Cardiac fibroblast (primary cell): ENCODE measurements around the gene CUEDC1.

ENCODE experiments used
- DNase-seq, 2 donors: peaks; one replicate each; pipeline versions ENCODE4 v3.0.0 to v3.0.0-alpha.2; 2010; ENCODE audit warnings: low read depth in 2 of 2
- H3K4me3 ChIP-seq, 2 donors: replicated peaks in 1 of 2; 1 replicate in 1 of 2; 2 replicates in 1 of 2; pipeline ENCODE4 v1.5.1; 2011; ENCODE audit warnings: low read depth in 2 of 2, low read length in 2 of 2, mild to moderate bottlenecking in 2 of 2, moderate library complexity in 1 of 2
- TF ChIP-seq, protein P1 (sequence below): IDR thresholded peaks from one replicate; pipeline ENCODE4 v1.5.1; 2011; ENCODE audit warnings: low read depth, mild to moderate bottlenecking, low read length, inconsistent platforms

CUEDC1 gene

DNA sequence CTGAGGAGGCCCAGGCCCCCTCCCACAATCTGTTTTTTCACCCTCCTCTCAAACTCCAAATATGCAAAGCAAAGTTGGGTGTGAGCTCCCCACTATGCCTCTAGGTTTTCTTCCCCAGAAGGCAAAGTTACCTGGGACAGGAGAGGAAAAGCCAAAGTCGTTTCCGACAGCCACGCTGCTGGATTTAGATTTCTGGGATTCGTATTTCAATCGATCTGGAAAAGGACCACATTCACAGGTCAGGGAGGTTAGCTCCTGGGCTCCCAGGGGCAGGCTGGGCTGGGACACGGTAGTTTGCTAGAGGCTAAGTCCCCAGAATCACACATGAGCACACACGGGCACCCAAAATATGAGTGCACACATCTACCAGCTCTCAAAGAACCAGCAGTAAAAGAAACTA is 84.1 kb downstream of the CUEDC1 start:
- no peak overlapping the region for H3K4me3 ChIP-seq
- TF ChIP-seq, protein P1, sequence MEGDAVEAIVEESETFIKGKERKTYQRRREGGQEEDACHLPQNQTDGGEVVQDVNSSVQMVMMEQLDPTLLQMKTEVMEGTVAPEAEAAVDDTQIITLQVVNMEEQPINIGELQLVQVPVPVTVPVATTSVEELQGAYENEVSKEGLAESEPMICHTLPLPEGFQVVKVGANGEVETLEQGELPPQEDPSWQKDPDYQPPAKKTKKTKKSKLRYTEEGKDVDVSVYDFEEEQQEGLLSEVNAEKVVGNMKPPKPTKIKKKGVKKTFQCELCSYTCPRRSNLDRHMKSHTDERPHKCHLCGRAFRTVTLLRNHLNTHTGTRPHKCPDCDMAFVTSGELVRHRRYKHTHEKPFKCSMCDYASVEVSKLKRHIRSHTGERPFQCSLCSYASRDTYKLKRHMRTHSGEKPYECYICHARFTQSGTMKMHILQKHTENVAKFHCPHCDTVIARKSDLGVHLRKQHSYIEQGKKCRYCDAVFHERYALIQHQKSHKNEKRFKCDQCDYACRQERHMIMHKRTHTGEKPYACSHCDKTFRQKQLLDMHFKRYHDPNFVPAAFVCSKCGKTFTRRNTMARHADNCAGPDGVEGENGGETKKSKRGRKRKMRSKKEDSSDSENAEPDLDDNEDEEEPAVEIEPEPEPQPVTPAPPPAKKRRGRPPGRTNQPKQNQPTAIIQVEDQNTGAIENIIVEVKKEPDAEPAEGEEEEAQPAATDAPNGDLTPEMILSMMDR: no peak
- no peak for DNase-seq

DNA sequence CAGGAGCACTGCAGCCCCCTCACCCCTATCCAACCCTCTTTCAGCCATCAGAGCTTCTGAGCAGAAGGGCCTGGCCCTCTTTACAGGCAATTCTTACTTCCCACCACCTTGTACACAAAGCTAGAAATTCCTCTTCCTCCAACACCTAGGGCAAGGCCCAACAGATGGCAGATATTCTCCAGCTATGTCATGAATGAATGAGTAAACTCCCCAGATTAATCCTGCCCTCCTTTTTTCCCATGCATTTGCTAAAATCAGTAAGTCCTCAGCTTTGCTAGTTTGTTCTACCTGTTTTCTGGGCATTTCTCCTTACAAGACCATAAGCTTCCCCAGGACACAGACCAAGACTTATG is 85.0 kb downstream of the CUEDC1 start:
- TF ChIP-seq, protein P1: no peak
- no peak overlapping the region for H3K4me3 ChIP-seq
- peak in 1 of 2 donors; percentile 38 for DNase-seq

DNA sequence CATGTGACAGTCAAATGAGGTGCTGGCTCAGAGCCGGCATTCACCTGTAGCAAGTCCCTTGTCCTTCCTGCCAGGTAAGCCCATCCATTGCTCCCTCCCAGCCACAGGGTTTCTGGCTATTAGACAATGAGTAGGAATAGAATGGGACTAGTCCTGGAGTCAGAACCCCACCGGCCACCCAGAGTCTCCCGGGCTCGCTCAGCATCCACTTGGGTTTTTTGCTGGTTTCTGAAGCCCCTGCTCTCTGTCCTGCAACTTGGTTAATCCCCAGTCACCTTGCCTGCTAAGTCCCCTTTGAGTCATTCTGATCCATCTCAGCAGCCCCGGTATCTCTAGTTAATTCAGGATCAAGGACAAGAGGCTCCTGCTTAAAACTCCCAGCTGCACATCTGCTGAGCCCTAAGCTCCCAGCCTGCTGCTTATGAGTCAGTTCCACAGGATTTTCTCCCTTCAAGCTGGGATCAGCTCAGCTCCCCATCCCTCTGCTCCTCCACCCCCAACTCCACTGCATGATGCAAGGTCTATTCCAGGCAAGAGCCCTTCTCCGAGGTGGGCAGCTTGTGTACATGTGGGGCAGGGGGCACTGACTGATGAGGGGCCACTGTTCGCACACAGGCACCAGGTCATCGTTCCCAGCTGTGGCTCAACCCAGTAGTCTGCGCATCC is 85.5 kb downstream of the CUEDC1 start:
- TF ChIP-seq, protein P1: no peak
- no peak overlapping the region for H3K4me3 ChIP-seq
- DNase-seq: peak; percentile 67 to 78

DNA sequence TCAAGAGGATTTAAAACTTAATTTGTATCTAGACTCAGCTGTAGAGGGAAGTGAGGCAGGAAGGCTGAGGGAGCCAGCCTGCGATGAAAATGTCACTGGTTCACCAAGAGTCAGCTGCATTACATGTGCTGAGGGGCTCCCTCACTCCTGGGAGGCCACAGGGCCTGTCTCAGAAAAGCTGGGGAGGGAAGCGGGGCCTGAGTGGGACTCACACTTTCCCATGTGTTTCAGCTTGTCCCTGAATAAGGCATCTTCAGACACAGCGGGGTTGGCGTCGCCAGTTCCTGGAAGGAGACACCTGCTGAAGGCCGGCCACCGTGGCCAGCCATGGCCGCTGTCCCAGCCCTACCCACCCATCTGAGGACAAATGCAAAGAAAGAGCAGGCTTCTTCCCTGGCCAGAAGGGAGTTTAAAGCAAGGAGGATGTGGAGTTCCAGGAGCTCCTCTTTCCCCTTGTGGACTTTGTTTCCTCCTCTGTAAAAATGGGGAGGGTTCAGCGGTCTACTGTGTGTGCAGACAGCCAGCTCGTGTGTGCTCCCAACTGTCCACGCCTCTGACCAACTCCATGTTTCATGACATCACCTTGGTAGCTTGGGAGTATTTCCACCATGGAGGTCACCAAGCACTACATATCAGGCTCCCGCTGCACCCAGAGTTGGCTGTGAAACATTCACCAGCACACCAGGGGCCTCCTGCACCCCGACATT is 86.1 kb downstream of the CUEDC1 start:
- DNase-seq: no peak
- TF ChIP-seq, protein P1: no peak
- no peak overlapping the region for H3K4me3 ChIP-seq

DNA sequence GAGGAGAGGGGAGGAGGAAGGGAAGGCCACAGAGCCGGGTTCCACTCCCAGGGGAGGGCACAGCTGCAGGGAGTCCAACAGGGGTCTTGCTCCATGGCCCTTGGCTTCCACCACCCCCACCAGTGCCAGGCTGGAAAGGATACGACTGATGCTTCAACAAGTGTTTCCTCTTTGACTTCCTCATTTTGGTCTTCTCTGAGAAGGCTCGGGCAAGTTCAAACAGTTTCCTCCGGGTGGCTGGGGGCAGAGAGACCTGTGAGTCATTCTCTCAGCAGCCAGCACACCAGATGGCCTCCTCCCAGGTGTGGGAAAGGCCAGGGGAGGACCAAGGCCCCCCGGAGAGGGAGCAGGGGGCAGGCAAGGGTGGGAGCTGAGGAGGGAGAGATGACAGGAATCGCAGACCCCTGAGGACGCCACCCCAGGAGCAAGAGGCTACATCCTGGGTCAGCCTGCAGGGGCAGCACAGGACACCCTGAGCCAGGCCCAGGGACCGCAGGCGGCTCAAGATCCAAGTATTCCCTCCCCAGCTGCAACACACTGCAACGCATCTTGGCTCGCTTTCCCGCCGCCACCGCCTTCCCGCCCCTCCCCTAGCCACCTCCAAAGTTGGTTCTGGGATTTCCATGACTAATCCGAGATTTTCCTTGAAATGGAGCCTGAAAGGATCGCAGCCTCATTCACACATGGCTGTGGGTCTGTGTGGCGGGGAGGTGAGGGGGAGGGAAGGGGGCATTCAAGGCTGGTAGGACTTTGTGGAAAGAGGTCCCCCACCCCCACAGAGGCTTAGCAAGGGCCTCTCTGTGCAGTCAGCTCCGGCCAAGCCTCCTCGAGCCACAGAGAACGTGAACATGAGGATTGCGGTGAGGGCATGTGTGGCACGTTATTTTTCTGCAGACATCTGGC is 87.0 kb downstream of the CUEDC1 start:
- H3K4me3 ChIP-seq: no peak overlapping the region
- TF ChIP-seq, protein P1: peak; percentile 54
- peak; percentile 86 to 87 for DNase-seq

DNA sequence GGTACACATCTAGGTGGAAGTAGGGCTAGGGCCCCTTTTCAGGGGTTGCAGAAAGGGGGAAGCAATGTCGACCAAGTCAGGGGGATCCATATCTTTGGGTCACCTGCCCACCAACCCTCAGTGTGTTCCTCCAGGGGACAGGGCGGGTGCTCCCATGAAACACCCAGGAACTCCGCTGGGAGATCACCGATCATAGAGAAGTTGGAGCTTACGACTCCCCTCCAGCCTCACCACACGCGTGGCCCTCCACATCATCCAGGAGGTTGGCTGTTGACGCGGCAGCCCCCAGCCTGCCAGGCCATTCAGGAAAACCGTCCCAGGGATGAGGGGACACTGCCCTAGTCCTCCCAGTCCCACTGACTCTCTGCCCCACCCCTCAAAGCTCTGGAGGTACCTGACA is 88.1 kb downstream of the CUEDC1 start:
- TF ChIP-seq, protein P1: no peak
- no peak for DNase-seq
- no peak overlapping the region for H3K4me3 ChIP-seq
